AG09319 (cell line): Measurements from ENCODE around the gene TMEM41B.
"Not testable (repeated sequence)": the region's sequence is repeated elsewhere in the genome, so short reads cannot be mapped to it uniquely, and the experiment has no call there.

Experiments
- DNase-seq: peaks from one replicate; pipeline ENCODE4 v3.0.0-alpha.2; 2010; ENCODE audit warnings: low read depth; ENCODE audit errors: extremely low read depth
- TF ChIP-seq, protein P1 (sequence below): IDR thresholded peaks from 2 replicates; pipeline ENCODE4 v1.5.1; 2011; ENCODE audit warnings: low read depth, mild to moderate bottlenecking, inconsistent platforms, low read length, moderate library complexity

The TMEM41B gene

DNA sequence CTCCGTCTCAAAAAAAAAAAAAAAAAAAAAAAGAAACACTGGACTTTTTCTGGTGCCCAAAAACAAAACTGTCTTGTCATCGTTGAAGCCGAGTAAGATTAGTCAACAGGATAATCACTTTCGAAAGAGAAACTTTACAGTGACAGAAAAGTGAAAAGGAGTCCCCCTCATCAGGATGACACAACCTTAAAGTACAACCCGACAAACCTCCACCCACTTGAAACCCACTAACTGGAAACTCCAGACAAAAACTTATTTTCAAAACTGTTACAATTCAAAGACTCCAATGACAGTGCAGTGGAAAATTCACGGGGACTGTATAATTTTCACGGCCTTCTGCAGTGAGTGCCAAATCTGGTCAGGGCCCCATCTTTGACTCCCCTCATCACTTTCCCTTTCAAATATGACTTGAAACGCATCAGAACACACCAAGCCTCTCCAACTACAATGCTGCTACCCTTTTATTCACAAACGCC is 50.5 kb downstream of the TMEM41B start:
- DNase-seq = no peak
- TF ChIP-seq, protein P1, sequence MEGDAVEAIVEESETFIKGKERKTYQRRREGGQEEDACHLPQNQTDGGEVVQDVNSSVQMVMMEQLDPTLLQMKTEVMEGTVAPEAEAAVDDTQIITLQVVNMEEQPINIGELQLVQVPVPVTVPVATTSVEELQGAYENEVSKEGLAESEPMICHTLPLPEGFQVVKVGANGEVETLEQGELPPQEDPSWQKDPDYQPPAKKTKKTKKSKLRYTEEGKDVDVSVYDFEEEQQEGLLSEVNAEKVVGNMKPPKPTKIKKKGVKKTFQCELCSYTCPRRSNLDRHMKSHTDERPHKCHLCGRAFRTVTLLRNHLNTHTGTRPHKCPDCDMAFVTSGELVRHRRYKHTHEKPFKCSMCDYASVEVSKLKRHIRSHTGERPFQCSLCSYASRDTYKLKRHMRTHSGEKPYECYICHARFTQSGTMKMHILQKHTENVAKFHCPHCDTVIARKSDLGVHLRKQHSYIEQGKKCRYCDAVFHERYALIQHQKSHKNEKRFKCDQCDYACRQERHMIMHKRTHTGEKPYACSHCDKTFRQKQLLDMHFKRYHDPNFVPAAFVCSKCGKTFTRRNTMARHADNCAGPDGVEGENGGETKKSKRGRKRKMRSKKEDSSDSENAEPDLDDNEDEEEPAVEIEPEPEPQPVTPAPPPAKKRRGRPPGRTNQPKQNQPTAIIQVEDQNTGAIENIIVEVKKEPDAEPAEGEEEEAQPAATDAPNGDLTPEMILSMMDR = no peak

GRCh38 chr11:9260838-9261146 is 53.6 kb downstream of the TMEM41B start:
- not testable (repeated sequence) for DNase-seq

DNA sequence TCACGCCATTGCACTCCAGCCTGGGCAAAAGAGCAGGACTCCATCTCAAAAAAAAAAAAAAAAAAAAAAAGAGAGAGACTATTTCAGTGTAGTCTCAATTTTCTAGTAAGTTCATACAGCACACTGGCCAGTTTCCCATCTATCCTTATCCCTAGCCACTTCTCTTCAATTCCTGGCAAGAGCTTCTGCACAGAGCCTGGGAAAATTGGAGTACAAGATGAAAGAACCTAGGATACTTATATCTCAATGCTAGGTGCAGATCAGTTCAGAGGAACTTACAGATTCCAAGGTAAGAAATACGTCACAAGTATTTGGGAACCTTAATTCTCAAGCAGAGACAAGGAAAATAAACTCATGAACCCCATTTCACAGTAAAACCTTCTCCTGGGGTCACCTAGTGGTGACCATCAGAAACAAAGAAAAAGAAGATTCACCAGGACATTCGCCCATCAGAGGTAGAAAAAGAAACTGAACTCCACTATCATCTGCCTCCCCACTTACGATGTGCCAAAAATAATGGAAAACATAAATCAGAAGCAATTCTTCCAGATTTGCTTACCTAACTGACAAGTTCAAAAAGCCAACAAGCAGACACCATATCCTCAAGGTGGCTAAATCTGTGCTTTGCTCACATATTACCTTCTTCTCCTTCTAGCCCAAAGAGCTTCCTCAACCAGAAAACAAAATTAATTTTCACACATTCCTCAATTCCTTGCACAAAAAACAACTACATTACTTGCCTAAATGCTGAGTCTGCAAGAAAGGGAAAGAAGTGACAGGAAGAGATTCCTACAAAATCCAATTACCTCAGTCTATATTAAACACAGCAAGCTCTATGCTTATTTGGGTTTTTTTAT is 54.2 kb downstream of the TMEM41B start:
- TF ChIP-seq, protein P1 = peak; percentile 19
- no peak for DNase-seq

- not testable (repeated sequence) for DNase-seq
Observed at GRCh38 chr11:9258279-9258678, 56.1 kb downstream of the TMEM41B start.

DNA sequence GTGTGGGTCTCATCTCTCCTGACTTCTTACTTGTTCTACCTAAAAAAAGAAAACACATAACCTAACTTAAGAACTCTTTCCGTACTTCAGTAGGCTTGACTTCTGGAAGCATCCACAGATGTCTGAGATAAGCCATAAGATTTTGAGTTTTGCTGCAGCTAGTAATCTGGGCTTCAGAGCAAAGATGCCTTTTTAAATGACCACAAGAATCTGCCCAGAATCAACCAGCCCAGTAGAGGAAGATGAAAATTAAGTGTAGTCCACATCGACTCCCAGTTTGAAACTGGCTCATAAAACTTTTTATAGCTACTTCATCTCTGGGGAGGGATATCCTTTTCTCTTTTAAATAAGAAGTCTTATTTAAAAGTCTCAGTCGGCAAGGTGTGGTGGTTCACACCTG is 60.0 kb downstream of the TMEM41B start:
- no peak for DNase-seq
- TF ChIP-seq, protein P1 = no peak

- TF ChIP-seq, protein P1 = no peak
- no peak for DNase-seq
Observed at GRCh38 chr11:9253086-9253485, 61.3 kb downstream of the TMEM41B start.

DNA sequence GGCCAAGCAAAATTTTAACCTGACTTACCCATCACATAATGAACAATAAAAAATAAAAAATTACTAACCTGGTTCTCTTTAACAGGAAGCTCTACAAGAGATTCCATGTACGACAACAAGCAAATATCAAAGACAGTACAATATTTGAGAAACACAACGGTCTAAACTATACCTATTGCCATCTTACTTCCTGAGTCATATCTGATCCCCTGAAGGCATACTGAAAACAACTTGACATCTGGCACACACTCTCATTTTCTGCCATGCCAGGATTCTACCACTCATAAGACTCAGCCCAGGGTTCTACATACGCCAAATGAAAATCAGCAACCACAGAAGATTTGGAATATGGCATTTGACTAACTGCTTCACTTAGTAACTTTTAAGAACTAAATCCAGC is 63.1 kb downstream of the TMEM41B start:
- no peak for DNase-seq
- TF ChIP-seq, protein P1 = no peak

- DNase-seq = no peak
- TF ChIP-seq, protein P1 = no peak
Observed at GRCh38 chr11:9250139-9250582, 64.2 kb downstream of the TMEM41B start.
